ENCODE data around the gene CPXM2.

DNA sequence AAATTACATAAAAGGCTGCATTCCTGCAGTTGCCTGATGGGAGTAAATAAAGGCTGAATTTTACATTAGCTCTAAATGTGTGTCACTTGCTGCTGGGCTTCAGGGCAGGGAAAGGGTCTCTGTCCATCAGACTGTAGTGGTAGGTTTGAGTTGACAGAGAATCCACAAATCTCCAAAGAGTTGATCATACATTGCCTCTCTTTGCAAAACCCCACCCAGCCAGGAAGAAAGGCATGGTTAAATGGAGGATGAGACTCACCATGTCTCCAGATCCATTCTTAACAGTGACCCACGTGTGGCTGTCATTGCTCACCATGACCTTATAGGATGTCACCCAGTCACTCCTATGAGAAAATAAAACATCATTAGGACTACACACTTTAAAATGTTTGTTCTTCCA lies 92.8 kb downstream of the CPXM2 start:
- TF ChIP-seq, protein P1, sequence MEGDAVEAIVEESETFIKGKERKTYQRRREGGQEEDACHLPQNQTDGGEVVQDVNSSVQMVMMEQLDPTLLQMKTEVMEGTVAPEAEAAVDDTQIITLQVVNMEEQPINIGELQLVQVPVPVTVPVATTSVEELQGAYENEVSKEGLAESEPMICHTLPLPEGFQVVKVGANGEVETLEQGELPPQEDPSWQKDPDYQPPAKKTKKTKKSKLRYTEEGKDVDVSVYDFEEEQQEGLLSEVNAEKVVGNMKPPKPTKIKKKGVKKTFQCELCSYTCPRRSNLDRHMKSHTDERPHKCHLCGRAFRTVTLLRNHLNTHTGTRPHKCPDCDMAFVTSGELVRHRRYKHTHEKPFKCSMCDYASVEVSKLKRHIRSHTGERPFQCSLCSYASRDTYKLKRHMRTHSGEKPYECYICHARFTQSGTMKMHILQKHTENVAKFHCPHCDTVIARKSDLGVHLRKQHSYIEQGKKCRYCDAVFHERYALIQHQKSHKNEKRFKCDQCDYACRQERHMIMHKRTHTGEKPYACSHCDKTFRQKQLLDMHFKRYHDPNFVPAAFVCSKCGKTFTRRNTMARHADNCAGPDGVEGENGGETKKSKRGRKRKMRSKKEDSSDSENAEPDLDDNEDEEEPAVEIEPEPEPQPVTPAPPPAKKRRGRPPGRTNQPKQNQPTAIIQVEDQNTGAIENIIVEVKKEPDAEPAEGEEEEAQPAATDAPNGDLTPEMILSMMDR (IDR thresholded peaks at IDR 0.05; ENCODE audit: insufficient read depth, low read length): no peak
- TF ChIP-seq, protein P2, sequence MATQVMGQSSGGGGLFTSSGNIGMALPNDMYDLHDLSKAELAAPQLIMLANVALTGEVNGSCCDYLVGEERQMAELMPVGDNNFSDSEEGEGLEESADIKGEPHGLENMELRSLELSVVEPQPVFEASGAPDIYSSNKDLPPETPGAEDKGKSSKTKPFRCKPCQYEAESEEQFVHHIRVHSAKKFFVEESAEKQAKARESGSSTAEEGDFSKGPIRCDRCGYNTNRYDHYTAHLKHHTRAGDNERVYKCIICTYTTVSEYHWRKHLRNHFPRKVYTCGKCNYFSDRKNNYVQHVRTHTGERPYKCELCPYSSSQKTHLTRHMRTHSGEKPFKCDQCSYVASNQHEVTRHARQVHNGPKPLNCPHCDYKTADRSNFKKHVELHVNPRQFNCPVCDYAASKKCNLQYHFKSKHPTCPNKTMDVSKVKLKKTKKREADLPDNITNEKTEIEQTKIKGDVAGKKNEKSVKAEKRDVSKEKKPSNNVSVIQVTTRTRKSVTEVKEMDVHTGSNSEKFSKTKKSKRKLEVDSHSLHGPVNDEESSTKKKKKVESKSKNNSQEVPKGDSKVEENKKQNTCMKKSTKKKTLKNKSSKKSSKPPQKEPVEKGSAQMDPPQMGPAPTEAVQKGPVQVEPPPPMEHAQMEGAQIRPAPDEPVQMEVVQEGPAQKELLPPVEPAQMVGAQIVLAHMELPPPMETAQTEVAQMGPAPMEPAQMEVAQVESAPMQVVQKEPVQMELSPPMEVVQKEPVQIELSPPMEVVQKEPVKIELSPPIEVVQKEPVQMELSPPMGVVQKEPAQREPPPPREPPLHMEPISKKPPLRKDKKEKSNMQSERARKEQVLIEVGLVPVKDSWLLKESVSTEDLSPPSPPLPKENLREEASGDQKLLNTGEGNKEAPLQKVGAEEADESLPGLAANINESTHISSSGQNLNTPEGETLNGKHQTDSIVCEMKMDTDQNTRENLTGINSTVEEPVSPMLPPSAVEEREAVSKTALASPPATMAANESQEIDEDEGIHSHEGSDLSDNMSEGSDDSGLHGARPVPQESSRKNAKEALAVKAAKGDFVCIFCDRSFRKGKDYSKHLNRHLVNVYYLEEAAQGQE (IDR thresholded peaks at IDR 0.05; ENCODE audit: insufficient replicate concordance, low read depth): no peak
- TF ChIP-seq POLR2AphosphoS5 (IDR thresholded peaks at IDR 0.05; ENCODE audit: low read depth): no peak
